ENCODE measurements around the gene PDE4D.
A peak's percentile ranks its signal among the peaks of the same experiment; 100 is the strongest.

PDE4D gene

GRCh38 chr5:58946230-58946629 lies 947.3 kb downstream of the PDE4D start:
- H3K4me3 ChIP-seq (ENCODE audit: low read depth, low read length) = no peak overlapping the region
- TF ChIP-seq, protein P1, sequence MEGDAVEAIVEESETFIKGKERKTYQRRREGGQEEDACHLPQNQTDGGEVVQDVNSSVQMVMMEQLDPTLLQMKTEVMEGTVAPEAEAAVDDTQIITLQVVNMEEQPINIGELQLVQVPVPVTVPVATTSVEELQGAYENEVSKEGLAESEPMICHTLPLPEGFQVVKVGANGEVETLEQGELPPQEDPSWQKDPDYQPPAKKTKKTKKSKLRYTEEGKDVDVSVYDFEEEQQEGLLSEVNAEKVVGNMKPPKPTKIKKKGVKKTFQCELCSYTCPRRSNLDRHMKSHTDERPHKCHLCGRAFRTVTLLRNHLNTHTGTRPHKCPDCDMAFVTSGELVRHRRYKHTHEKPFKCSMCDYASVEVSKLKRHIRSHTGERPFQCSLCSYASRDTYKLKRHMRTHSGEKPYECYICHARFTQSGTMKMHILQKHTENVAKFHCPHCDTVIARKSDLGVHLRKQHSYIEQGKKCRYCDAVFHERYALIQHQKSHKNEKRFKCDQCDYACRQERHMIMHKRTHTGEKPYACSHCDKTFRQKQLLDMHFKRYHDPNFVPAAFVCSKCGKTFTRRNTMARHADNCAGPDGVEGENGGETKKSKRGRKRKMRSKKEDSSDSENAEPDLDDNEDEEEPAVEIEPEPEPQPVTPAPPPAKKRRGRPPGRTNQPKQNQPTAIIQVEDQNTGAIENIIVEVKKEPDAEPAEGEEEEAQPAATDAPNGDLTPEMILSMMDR (conservative IDR thresholded peaks at IDR 0.05; ENCODE audit: low read depth, low read length) = no peak
- no peak for DNase-seq (ENCODE audit: low read depth)

DNA sequence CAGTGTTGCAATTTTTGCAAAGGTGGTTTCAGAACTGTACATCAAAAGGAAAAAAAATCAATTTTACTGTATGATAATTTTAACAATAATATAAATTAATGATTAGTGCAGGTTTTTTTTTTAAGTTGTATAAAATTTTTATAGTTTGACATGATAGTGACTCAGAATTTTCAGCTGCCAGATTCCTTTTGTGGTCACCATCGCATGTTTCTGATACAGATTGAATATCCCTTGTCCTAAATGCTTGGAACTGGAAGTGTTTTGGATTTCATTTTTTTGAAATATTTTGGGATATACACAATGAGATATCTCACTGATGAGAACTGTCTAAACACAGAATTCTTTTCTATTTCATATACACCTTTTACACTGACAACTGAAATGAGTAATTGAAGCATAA lies 949.3 kb downstream of the PDE4D start:
- TF ChIP-seq, protein P1 (conservative IDR thresholded peaks at IDR 0.05; ENCODE audit: low read depth, low read length) = no peak
- DNase-seq (ENCODE audit: low read depth) = peak; percentile 30
- no peak overlapping the region for H3K4me3 ChIP-seq (ENCODE audit: low read depth, low read length)

DNA sequence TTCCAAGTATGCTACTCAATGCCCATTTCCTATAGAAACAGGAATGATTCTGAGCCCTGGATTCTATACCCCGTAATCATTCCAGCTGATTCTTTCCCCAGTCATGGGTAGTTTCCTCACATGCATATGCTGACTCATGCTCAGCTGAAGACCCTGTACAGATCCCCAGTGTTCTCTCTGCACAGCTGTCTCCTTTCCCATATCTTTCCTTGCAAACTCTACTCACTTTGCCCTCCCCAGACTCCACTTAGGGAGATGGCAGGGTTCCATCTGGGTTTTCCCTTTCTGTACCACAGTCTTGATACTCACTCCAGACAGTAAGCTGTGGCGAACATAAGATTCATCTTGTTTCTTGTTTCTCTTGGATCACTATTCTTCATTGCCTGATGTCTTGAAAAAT lies 953.1 kb downstream of the PDE4D start:
- H3K4me3 ChIP-seq (ENCODE audit: low read depth, low read length) = no peak overlapping the region
- TF ChIP-seq, protein P1 (conservative IDR thresholded peaks at IDR 0.05; ENCODE audit: low read depth, low read length) = no peak
- peak; percentile 69 for DNase-seq (ENCODE audit: low read depth)

- no peak for DNase-seq (ENCODE audit: low read depth)
- TF ChIP-seq, protein P1 (conservative IDR thresholded peaks at IDR 0.05; ENCODE audit: low read depth, low read length) = no peak
- H3K4me3 ChIP-seq (ENCODE audit: low read depth, low read length) = no peak overlapping the region
Observed at GRCh38 chr5:58939664-58940063, 953.9 kb downstream of the PDE4D start.

GRCh38 chr5:58938563-58939424 lies 954.7 kb downstream of the PDE4D start:
- TF ChIP-seq, protein P1 (conservative IDR thresholded peaks at IDR 0.05; ENCODE audit: low read depth, low read length) = no peak
- DNase-seq (ENCODE audit: low read depth) = no peak
- H3K4me3 ChIP-seq (ENCODE audit: low read depth, low read length) = no peak overlapping the region

GRCh38 chr5:58937031-58937681 lies 956.4 kb downstream of the PDE4D start:
- no peak for DNase-seq (ENCODE audit: low read depth)
- H3K4me3 ChIP-seq (ENCODE audit: low read depth, low read length) = no peak overlapping the region
- TF ChIP-seq, protein P1 (conservative IDR thresholded peaks at IDR 0.05; ENCODE audit: low read depth, low read length) = no peak
